Measurements from ENCODE around the gene ARHGEF12. TPM values are rescaled to one million over a fixed set of nuclear protein-coding genes. Genes with fewer than 3 reads are reported as not detected.

The ARHGEF12 gene
- total RNA-seq, 1 donor from 2014 or later = 83.1 TPM

DNA sequence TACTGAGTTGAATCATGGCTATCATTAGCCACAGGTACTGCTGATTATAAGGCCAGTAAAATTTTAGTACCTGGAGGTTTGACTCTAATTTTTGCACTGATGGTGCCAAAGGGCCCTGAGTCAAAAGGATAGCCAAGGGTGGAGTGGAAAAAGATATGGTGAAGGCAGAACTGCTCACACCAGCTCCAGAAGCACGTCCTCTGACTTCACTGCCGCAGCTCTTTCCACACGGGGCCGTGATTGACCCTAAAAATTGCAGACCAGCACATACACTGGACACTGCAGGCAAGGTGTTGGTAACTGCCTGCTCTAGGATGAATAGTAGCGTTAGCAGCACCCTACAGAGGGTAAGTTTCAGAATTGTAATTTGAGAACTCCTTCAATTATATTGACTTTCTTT, 149.9 kb downstream of the ARHGEF12 start:
- H3K4me1 ChIP-seq (ENCODE audit: insufficient read depth, low read length) = no peaks in the 10 kb centered on the region
- no peak overlapping the region for H3K4me3 Mint-ChIP-seq (ENCODE audit: unreplicated experiment)
- peaks cover 31% of the 10 kb centered on the region for H3K36me3 ChIP-seq (ENCODE audit: insufficient read depth, low read length)
- DNase-seq (ENCODE audit: low read depth) (no peak), FAIRE-seq (no peak)
- no peaks in the 10 kb centered on the region for H3K9me3 ChIP-seq (ENCODE audit: insufficient read depth, low read depth, low read length)
- no peak overlapping the region for H3K27ac ChIP-seq (ENCODE audit: low read depth, low read length)
- TF ChIP-seq EZH2 (IDR thresholded peaks at IDR 0.05; ENCODE audit: insufficient read depth, low read length) = no peak
- TF ChIP-seq, protein P1, sequence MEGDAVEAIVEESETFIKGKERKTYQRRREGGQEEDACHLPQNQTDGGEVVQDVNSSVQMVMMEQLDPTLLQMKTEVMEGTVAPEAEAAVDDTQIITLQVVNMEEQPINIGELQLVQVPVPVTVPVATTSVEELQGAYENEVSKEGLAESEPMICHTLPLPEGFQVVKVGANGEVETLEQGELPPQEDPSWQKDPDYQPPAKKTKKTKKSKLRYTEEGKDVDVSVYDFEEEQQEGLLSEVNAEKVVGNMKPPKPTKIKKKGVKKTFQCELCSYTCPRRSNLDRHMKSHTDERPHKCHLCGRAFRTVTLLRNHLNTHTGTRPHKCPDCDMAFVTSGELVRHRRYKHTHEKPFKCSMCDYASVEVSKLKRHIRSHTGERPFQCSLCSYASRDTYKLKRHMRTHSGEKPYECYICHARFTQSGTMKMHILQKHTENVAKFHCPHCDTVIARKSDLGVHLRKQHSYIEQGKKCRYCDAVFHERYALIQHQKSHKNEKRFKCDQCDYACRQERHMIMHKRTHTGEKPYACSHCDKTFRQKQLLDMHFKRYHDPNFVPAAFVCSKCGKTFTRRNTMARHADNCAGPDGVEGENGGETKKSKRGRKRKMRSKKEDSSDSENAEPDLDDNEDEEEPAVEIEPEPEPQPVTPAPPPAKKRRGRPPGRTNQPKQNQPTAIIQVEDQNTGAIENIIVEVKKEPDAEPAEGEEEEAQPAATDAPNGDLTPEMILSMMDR (IDR thresholded peaks at IDR 0.05; ENCODE audit: insufficient read depth, low read depth, low read length) = no peak
- no peaks in the 10 kb centered on the region for H4K20me1 ChIP-seq (ENCODE audit: insufficient read depth, low read length)
- no peaks in the 10 kb centered on the region for H3K27me3 Mint-ChIP-seq (ENCODE audit: low read depth, unreplicated experiment)
- H3K9me3 Mint-ChIP-seq (ENCODE audit: unreplicated experiment) = peaks cover 3% of the 10 kb centered on the region
- no peak overlapping the region for H2AFZ ChIP-seq (ENCODE audit: low read depth, low read length)
- no peaks in the 10 kb centered on the region for H3K79me2 ChIP-seq (ENCODE audit: insufficient read depth, low read length)
- H3K9ac ChIP-seq (ENCODE audit: low read length) = no peak overlapping the region
- no peak overlapping the region for H3K27ac Mint-ChIP-seq (ENCODE audit: unreplicated experiment)
- no peak overlapping the region for H3K4me3 ChIP-seq (ENCODE audit: insufficient read depth, low read depth, low read length)
- H3K36me3 Mint-ChIP-seq (ENCODE audit: low read depth, unreplicated experiment) = peaks cover 20% of the 10 kb centered on the region
- H3K4me1 Mint-ChIP-seq (ENCODE audit: low read depth, unreplicated experiment) = no peaks in the 10 kb centered on the region
- no peaks in the 10 kb centered on the region for H3K27me3 ChIP-seq (ENCODE audit: insufficient read depth, low read length)
- H3K4me2 ChIP-seq (ENCODE audit: low read length) = no peak overlapping the region

DNA sequence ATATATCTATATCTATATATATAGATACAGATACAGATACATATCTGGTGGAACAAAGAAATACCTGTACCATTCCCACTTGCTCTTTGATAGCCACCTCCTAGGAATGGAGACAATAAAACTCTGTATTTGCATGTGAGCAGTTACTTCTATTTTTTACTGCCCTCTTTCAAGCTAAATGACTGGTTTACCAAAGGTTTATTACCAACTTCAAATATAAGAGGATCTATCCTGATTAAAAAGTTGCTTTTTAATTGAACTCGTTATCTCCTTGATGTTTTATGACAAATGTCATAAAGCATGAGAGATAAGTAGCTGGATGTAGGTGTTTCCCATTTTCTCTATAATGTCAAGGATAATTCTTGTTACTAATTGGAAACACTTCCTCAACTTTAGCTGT, 153.6 kb downstream of the ARHGEF12 start:
- Mint-ChIP-seq H3K36me3 (ENCODE audit: low read depth, unreplicated experiment) (peaks cover 9% of the 10 kb centered on the region), H3K4me3 (ENCODE audit: unreplicated experiment) (no peak overlapping the region), H3K27me3 (ENCODE audit: low read depth, unreplicated experiment) (no peaks in the 10 kb centered on the region), H3K4me1 (ENCODE audit: low read depth, unreplicated experiment) (peaks cover 3% of the 10 kb centered on the region), H3K27ac (ENCODE audit: unreplicated experiment) (no peak overlapping the region), H3K9me3 (ENCODE audit: unreplicated experiment) (no peaks in the 10 kb centered on the region)
- H3K4me3 ChIP-seq (ENCODE audit: insufficient read depth, low read depth, low read length) = no peak overlapping the region
- H4K20me1 ChIP-seq (ENCODE audit: insufficient read depth, low read length) = no peaks in the 10 kb centered on the region
- H3K4me1 ChIP-seq (ENCODE audit: insufficient read depth, low read length) = no peaks in the 10 kb centered on the region
- TF ChIP-seq, protein P1 (IDR thresholded peaks at IDR 0.05; ENCODE audit: insufficient read depth, low read depth, low read length) = no peak
- H2AFZ ChIP-seq (ENCODE audit: low read depth, low read length) = no peak overlapping the region
- no peaks in the 10 kb centered on the region for H3K27me3 ChIP-seq (ENCODE audit: insufficient read depth, low read length)
- H3K36me3 ChIP-seq (ENCODE audit: insufficient read depth, low read length) = peaks cover 18% of the 10 kb centered on the region
- no peak for DNase-seq (ENCODE audit: low read depth)
- H3K4me2 ChIP-seq (ENCODE audit: low read length) = no peak overlapping the region
- H3K27ac ChIP-seq (ENCODE audit: low read depth, low read length) = no peak overlapping the region
- no peaks in the 10 kb centered on the region for H3K9me3 ChIP-seq (ENCODE audit: insufficient read depth, low read depth, low read length)
- H3K9ac ChIP-seq (ENCODE audit: low read length) = no peak overlapping the region
- no peak for FAIRE-seq
- H3K79me2 ChIP-seq (ENCODE audit: insufficient read depth, low read length) = no peaks in the 10 kb centered on the region

DNA sequence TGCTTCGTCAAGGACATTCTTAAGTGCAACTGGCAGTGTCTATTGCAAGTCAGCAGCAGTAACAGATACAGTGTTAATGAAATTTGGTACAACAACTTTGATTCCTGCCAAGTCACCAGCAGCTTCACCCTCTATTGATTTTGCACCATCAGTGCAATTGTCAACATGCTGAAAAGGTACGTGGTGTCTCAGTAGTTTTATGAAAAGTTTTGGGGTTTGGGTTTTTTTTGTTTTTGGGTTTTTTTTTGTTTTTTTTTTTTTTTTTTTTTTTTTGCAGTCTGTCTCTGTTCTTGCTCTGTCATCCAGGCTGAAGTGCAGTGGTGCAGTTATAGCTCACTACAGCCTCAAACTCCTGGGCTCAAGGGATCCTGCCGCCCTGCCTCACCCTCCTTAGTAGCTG, 156.3 kb downstream of the ARHGEF12 start:
- Histone ChIP-seq H3K79me2 (ENCODE audit: insufficient read depth, low read length) (no peaks in the 10 kb centered on the region), H3K36me3 (ENCODE audit: insufficient read depth, low read length) (peaks cover 2% of the 10 kb centered on the region), H2AFZ (ENCODE audit: low read depth, low read length) (no peak overlapping the region), H3K4me3 (ENCODE audit: insufficient read depth, low read depth, low read length) (no peak overlapping the region), H3K9ac (ENCODE audit: low read length) (no peak overlapping the region), H3K27ac (ENCODE audit: low read depth, low read length) (no peak overlapping the region), H3K27me3 (ENCODE audit: insufficient read depth, low read length) (no peaks in the 10 kb centered on the region), H3K9me3 (ENCODE audit: insufficient read depth, low read depth, low read length) (no peaks in the 10 kb centered on the region), H3K4me2 (ENCODE audit: low read length) (no peak overlapping the region), H3K4me1 (ENCODE audit: insufficient read depth, low read length) (no peaks in the 10 kb centered on the region), H4K20me1 (ENCODE audit: insufficient read depth, low read length) (no peaks in the 10 kb centered on the region)
- H3K9me3 Mint-ChIP-seq (ENCODE audit: unreplicated experiment) = no peaks in the 10 kb centered on the region
- H3K27ac Mint-ChIP-seq (ENCODE audit: unreplicated experiment) = no peak overlapping the region
- DNase-seq (ENCODE audit: low read depth) (no peak), FAIRE-seq (no peak)
- no peak overlapping the region for H3K4me3 Mint-ChIP-seq (ENCODE audit: unreplicated experiment)
- TF ChIP-seq, protein P1 (IDR thresholded peaks at IDR 0.05; ENCODE audit: insufficient read depth, low read depth, low read length) = no peak
- no peak for TF ChIP-seq EZH2 (IDR thresholded peaks at IDR 0.05; ENCODE audit: insufficient read depth, low read length)
- no peaks in the 10 kb centered on the region for H3K36me3 Mint-ChIP-seq (ENCODE audit: low read depth, unreplicated experiment)
- peaks cover 3% of the 10 kb centered on the region for H3K4me1 Mint-ChIP-seq (ENCODE audit: low read depth, unreplicated experiment)
- no peaks in the 10 kb centered on the region for H3K27me3 Mint-ChIP-seq (ENCODE audit: low read depth, unreplicated experiment)
